Upper lobe of left lung (tissue), 4 donors: ENCODE measurements around the gene NPPC.

Experiments used
- CTCF ChIP-seq, 6 experiments: fragments of 450-650 bp in 4 of 6; fragments of 200-600 bp in 2 of 6; sonication (generic) in 2 of 6; IDR thresholded peaks; one replicate each; pipeline ENCODE4 v1.5.1; 2016 to 2019; ENCODE audit warnings: antibody characterized with exemption in 6 of 6
- POLR2A ChIP-seq, 4 donors: fragments of 450-650 bp; IDR thresholded peaks; one replicate each; pipeline ENCODE4 v1.5.1; 2016 to 2017; ENCODE audit warnings: antibody characterized with exemption in 4 of 4, mild to moderate bottlenecking in 2 of 4
- POLR2AphosphoS5 ChIP-seq, 2 donors: sonication (generic); formaldehyde crosslinking; IDR thresholded peaks; one replicate each; pipeline ENCODE4 v1.5.1; 2017; ENCODE audit warnings: antibody characterized with exemption in 2 of 2

GRCh38 chr2:231890896-231891513 lies 35.2 kb downstream of the NPPC start:
- TF ChIP-seq CTCF (IDR thresholded peaks at IDR 0.05): no peak
- TF ChIP-seq POLR2AphosphoS5 (IDR thresholded peaks at IDR 0.05): no peak
- TF ChIP-seq POLR2A (IDR thresholded peaks at IDR 0.05): no peak
